HG02938 (cell line): Measurements from ENCODE around the gene LIN52.

Experiments used
- ATAC-seq: cut with Tn5 transposase; IDR thresholded peaks from one replicate; pipeline ENCODE4 v1.9.1; 2021; ENCODE audit warnings: mild to moderate bottlenecking, moderate library complexity; ENCODE audit not compliant: unreplicated experiment

LIN52 gene

GRCh38 chr14:74084277-74085046 lies at the start of gene LIN52, which contains the start of gene ALDH6A1:
Gene LIN52 (plus strand): TSS chr14:74084956. CDS start chr14:74084975, 19 bp downstream.
Gene ALDH6A1 (minus strand): TSS chr14:74084453. CDS start chr14:74084394, 59 bp downstream.
- peak; percentile 93 for ATAC-seq

GRCh38 chr14:74035556-74035955 lies 49.2 kb upstream of the LIN52 start:
- ATAC-seq = no peak

GRCh38 chr14:74038020-74038859 lies 46.5 kb upstream of the LIN52 start:
- ATAC-seq = no peak

- ATAC-seq = no peak
Observed at GRCh38 chr14:74042296-74042695, 42.5 kb upstream of the LIN52 start.

GRCh38 chr14:74045522-74045921 lies 39.2 kb upstream of the LIN52 start:
- ATAC-seq = no peak

- no peak for ATAC-seq
Observed at GRCh38 chr14:74048281-74048680, 36.5 kb upstream of the LIN52 start.

GRCh38 chr14:74049876-74050495 lies 34.8 kb upstream of the LIN52 start:
- ATAC-seq = no peak

- no peak for ATAC-seq
Observed at GRCh38 chr14:74062809-74063150, 22.0 kb upstream of the LIN52 start.

GRCh38 chr14:74064426-74064825 lies 20.3 kb upstream of the LIN52 start:
- no peak for ATAC-seq

- no peak for ATAC-seq
Observed at GRCh38 chr14:74064883-74065282, 19.9 kb upstream of the LIN52 start.

GRCh38 chr14:74065746-74066575 lies 18.8 kb upstream of the LIN52 start:
- ATAC-seq = no peak

GRCh38 chr14:74077401-74077800 lies 7.4 kb upstream of the LIN52 start:
- ATAC-seq = no peak

- ATAC-seq = no peak
Observed at GRCh38 chr14:74080820-74081460, 3.8 kb upstream of the LIN52 start.

GRCh38 chr14:74081491-74081890 lies 3.3 kb upstream of the LIN52 start:
- no peak for ATAC-seq

GRCh38 chr14:74083161-74083560 lies 1.6 kb upstream of the LIN52 start:
- ATAC-seq = no peak

GRCh38 chr14:74083784-74084276 lies 926 bp upstream of the LIN52 start:
- ATAC-seq = peak; percentile 9

- ATAC-seq = peak; percentile 3
Observed at GRCh38 chr14:74085047-74085637, 386 bp downstream of the LIN52 start.

- ATAC-seq = no peak
Observed at GRCh38 chr14:74085828-74086227, 1.1 kb downstream of the LIN52 start.

GRCh38 chr14:74089251-74090020 lies 4.7 kb downstream of the LIN52 start:
- ATAC-seq = no peak
